ENCODE results near the gene ASTN2.

DNA sequence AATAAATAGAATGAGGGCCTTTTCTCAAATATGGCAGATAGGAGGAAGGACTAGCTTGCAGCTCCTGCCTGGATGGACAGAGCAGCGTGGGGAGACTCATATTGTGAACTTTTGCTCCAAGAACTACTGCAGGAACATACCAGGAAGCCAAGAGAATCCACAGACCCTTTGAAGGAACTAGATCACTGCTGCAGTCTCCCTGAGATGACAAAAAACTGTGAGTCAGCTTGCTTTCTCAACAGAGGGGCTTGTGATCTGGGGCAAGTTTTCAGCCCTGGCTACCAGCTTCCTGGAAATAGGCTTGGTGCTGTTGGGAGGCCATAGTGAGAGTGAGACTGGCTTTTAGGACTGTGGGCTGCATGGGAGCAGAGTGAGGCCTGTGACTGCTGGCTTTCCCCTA lies 898.4 kb downstream of the ASTN2 start:
- TF ChIP-seq CTCF (IDR thresholded peaks at IDR 0.05; ENCODE audit: borderline replicate concordance, extremely low read depth, low read length, poor library complexity, severe bottlenecking): no peak
- no peak for TF ChIP-seq EZH2 (IDR thresholded peaks at IDR 0.05; ENCODE audit: borderline replicate concordance, low read depth, low read length, severe bottlenecking)

Measured in DND-41 (cell line).